Tibial nerve (tissue), 4 donors: ENCODE results near the gene FBXL16. TPM values are rescaled to one million over a fixed set of nuclear protein-coding genes. Genes with fewer than 3 reads are reported as not detected.

Experiments
- DNase-seq, 2 donors: peaks; one replicate each; pipeline ENCODE4 v3.0.0-alpha.2; 2019; ENCODE audit warnings: low spot score in 2 of 2
- H3K27ac ChIP-seq, 4 donors: fragments of 200-600 bp; sonication (generic) in 3 of 4; one replicate each; pipeline ENCODE4 v1.5.1; 2017 to 2019; ENCODE audit warnings: mild to moderate bottlenecking in 1 of 4
- H3K27me3 ChIP-seq, 2 donors: fragments of 200-600 bp; sonication (generic) in 1 of 2; one replicate each; pipeline versions ENCODE4 v1.5.1 to v1.6.0; 2017 to 2019
- H3K36me3 ChIP-seq, 3 donors: fragments of 200-600 bp; sonication (generic); one replicate each; pipeline ENCODE4 v1.5.1; 2018 to 2019
- H3K4me1 ChIP-seq, 4 donors: fragments of 200-600 bp; sonication (generic) in 3 of 4; one replicate each; pipeline ENCODE4 v1.5.1; 2017 to 2019
- H3K4me3 ChIP-seq, 4 donors: fragments of 200-600 bp; sonication (generic) in 3 of 4; one replicate each; pipeline ENCODE4 v1.5.1; 2017 to 2019; ENCODE audit warnings: mild to moderate bottlenecking in 1 of 4, moderate library complexity in 1 of 4
- H3K9me3 ChIP-seq, 4 donors: fragments of 200-600 bp; sonication (generic) in 3 of 4; one replicate each; pipeline ENCODE4 v1.5.1; 2017 to 2019
- EP300 ChIP-seq, 2 donors: sonication (generic); formaldehyde crosslinking; IDR thresholded peaks; one replicate each; pipeline ENCODE4 v1.6.1; 2017; ENCODE audit warnings: antibody characterized with exemption in 2 of 2, mild to moderate bottlenecking in 1 of 2
- POLR2A ChIP-seq, 2 donors: fragments of 450-650 bp; IDR thresholded peaks; one replicate each; pipeline ENCODE4 v1.6.1; 2017; ENCODE audit warnings: antibody characterized with exemption in 2 of 2, mild to moderate bottlenecking in 2 of 2, moderate library complexity in 2 of 2
- WGBS, 2 donors: methylation state at CpG; one replicate each; pipeline ENCODE4 v1.1.5; 2018; 5-methylcytosine and 5-hydroxymethylcytosine counted together
- total RNA-seq, 4 donors: library from RNA; depleted of rRNA; stranded (reverse); fragments of >200 nt; gene quantifications; one replicate each; pipeline ENCODE4 v1.1.0, GENCODE V29; 2016
- TF ChIP-seq, protein P1 (sequence below), 5 experiments: fragments of 200-600 bp in 3 of 5; fragments of 450-650 bp in 2 of 5; sonication (generic) in 3 of 5; IDR thresholded peaks; one replicate each; pipeline ENCODE4 v1.5.1; 2016 to 2019; ENCODE audit warnings: antibody characterized with exemption in 5 of 5, mild to moderate bottlenecking in 3 of 5, moderate library complexity in 2 of 5

FBXL16 gene
- total RNA-seq, 4 donors from 2014 or later, result 1.5 to 5.7 (median 3.5) TPM

DNA sequence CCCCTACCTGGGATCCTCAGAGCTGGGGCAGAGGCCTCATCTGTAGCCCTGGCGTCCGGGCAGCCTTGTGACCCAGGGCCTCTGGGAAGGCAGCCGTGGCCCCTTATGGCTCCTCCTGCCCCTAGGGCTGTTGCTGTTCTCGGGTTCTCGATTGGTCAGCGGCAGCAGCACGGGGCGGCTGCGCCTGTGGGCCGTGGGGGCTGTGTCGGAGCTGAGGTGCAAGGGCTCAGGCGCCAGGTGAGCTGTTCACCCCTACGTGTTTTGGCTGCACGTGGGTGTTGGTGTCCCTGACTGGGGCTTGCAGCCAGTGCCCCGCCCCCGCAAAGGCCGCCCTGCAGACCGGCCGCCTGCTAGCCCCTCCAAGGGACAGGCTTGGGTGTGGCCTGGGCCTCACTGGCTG, 43.5 kb downstream of the FBXL16 start:
- H3K27me3 ChIP-seq, result no peaks in the 10 kb centered on the region
- DNase-seq, result no peak
- H3K4me1 ChIP-seq, result peaks cover 0 to 18% (median 14%) of the 10 kb centered on the region in 4 donors
- no peaks in the 10 kb centered on the region for H3K9me3 ChIP-seq
- peaks cover 0 to 26% (median 0%) of the 10 kb centered on the region in 3 donors for H3K36me3 ChIP-seq
- TF ChIP-seq EP300 (IDR thresholded peaks at IDR 0.05), result no peak
- no peak for TF ChIP-seq POLR2A (IDR thresholded peaks at IDR 0.05)
- TF ChIP-seq, protein P1, sequence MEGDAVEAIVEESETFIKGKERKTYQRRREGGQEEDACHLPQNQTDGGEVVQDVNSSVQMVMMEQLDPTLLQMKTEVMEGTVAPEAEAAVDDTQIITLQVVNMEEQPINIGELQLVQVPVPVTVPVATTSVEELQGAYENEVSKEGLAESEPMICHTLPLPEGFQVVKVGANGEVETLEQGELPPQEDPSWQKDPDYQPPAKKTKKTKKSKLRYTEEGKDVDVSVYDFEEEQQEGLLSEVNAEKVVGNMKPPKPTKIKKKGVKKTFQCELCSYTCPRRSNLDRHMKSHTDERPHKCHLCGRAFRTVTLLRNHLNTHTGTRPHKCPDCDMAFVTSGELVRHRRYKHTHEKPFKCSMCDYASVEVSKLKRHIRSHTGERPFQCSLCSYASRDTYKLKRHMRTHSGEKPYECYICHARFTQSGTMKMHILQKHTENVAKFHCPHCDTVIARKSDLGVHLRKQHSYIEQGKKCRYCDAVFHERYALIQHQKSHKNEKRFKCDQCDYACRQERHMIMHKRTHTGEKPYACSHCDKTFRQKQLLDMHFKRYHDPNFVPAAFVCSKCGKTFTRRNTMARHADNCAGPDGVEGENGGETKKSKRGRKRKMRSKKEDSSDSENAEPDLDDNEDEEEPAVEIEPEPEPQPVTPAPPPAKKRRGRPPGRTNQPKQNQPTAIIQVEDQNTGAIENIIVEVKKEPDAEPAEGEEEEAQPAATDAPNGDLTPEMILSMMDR (IDR thresholded peaks at IDR 0.05), result no peak
- H3K4me3 ChIP-seq, result no peak overlapping the region
- H3K27ac ChIP-seq, result no peak overlapping the region
- WGBS, 2 donors, result 91% methylated on average over 17 of the region's 19 CpGs; no CpG with 5 or more reads in 1 of the 2 donors

- WGBS, 2 donors, result 41 to 45% methylated on average over 32 to 33 of the region's 35 CpGs
- no peak for DNase-seq
- peak overlapping the region in 1 of 4 donors; percentile 48 for H3K4me3 ChIP-seq
- peaks cover 0 to 16% (median 14%) of the 10 kb centered on the region in 4 donors for H3K4me1 ChIP-seq
- no peaks in the 10 kb centered on the region for H3K27me3 ChIP-seq
- TF ChIP-seq, protein P1 (IDR thresholded peaks at IDR 0.05), result peak in 1 of 5 experiments; percentile 17
- no peak for TF ChIP-seq POLR2A (IDR thresholded peaks at IDR 0.05)
- peak overlapping the region in 3 of 4 donors; percentile 60 to 87 (median 86) for H3K27ac ChIP-seq
- H3K9me3 ChIP-seq, result no peaks in the 10 kb centered on the region
- H3K36me3 ChIP-seq, result peaks cover 0 to 34% (median 0%) of the 10 kb centered on the region in 3 donors
Measured at GRCh38 chr16:661184-661821, 44.3 kb downstream of the FBXL16 start.

DNA sequence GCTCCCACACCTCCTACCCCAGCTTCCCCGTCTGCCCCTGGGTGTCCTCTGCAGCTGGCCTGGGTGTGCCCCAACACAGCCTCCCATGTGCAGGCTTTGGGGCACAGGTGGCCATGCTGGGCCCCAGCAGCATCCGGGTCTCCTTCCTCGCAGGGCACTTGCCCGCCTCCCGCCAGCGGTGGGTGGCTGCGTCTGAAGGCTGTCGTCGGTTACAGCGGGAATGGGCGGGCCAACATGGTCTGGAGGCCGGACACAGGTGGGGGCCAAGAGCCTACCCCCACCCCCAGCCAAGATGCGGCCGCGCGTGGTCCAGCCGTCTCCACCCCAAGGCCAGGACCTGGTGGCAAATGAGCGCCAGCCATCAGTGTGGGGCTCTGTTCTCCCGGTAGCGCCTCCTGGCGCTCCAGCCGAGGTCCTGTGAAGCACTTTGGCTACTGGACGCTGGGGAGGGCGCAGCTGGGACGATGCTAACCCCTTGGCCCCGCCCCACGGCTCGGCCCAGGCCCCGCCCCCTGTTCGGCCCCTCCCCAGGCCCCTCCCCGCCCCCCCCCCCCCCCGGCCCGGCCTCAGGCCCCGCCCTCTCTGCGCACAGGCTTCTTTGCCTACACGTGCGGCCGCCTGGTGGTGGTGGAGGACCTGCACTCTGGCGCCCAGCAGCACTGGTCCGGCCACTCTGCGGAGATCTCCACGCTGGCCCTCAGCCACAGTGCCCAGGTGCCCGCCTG, 45.0 kb downstream of the FBXL16 start:
- TF ChIP-seq POLR2A (IDR thresholded peaks at IDR 0.05), result peak in 1 of 2 donors; percentile 52
- TF ChIP-seq, protein P1 (IDR thresholded peaks at IDR 0.05), result peak; percentile 54 to 87 (median 77)
- TF ChIP-seq EP300 (IDR thresholded peaks at IDR 0.05), result peak in 1 of 2 donors; percentile 63
- H3K36me3 ChIP-seq, result peaks cover 0 to 41% (median 0%) of the 10 kb centered on the region in 3 donors
- peak overlapping the region in 3 of 4 donors; percentile 60 to 90 (median 86) for H3K27ac ChIP-seq
- H3K27me3 ChIP-seq, result no peaks in the 10 kb centered on the region
- no peaks in the 10 kb centered on the region for H3K9me3 ChIP-seq
- DNase-seq, result peak; percentile 84 to 87
- peak overlapping the region in 1 of 4 donors; percentile 48 for H3K4me3 ChIP-seq
- H3K4me1 ChIP-seq, result peaks cover 0 to 16% (median 14%) of the 10 kb centered on the region in 4 donors
- WGBS, 2 donors, result 12 to 33% methylated on average over 5 to 16 of the region's 43 CpGs

DNA sequence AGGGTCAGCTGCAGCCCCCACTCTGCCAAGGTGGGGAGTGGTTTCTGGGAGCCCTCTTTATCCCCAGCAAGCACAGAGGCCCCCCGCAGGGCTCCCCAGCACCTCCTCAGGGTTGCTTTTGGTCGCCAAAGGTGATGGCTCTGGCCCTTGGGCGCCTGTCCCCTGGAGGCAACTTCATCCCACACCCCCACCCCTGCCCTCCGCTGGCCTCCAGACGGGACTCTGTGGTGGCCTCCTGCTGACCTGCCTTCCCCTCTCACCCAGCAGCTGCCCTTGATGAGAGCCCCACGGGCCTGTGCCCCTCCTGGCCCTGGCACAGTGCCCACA, 45.5 kb downstream of the FBXL16 start:
- Histone ChIP-seq H3K9me3 (no peaks in the 10 kb centered on the region), H3K4me3 (peak overlapping the region in 1 of 4 donors; percentile 48), H3K36me3 (peaks cover 0 to 46% (median 0%) of the 10 kb centered on the region in 3 donors), H3K27me3 (no peaks in the 10 kb centered on the region), H3K4me1 (peaks cover 0 to 16% (median 14%) of the 10 kb centered on the region in 4 donors), H3K27ac (peak overlapping the region in 3 of 4 donors; percentile 53 to 90 (median 86))
- TF ChIP-seq, protein P1 (IDR thresholded peaks at IDR 0.05), result no peak
- TF ChIP-seq EP300 (IDR thresholded peaks at IDR 0.05), result no peak
- no peak for TF ChIP-seq POLR2A (IDR thresholded peaks at IDR 0.05)
- DNase-seq, result no peak
- 58 to 60% methylated on average over 6 of the region's 6 CpGs for WGBS, 2 donors

DNA sequence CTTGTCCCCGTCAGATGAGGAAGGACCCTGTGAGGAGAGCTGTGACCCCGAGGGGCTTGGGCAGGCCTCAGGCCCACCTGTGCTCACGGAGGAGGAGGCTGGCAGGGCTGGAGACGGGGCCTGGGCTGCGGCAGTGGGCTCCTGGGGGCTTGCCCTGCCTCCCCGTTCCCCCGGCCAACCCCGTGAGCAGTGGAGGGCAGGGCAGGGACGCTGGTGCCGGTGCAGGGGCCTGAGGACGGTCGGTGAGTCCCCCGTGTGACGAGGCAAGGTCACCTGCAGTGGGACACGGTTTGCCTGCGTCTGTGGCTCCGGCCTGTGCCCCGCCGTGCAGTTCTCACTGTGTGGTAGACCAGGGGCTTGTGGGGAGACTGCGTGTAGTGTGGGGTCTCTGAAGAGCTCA, 46.0 kb downstream of the FBXL16 start:
- Histone ChIP-seq H3K27ac (peak overlapping the region in 2 of 4 donors; percentile 86 to 90), H3K4me1 (peaks cover 0 to 16% (median 14%) of the 10 kb centered on the region in 4 donors), H3K9me3 (no peaks in the 10 kb centered on the region), H3K36me3 (peaks cover 0 to 51% (median 0%) of the 10 kb centered on the region in 3 donors), H3K27me3 (no peaks in the 10 kb centered on the region), H3K4me3 (no peak overlapping the region)
- DNase-seq, result no peak
- 69 to 86% methylated on average over 16 of the region's 20 CpGs for WGBS, 2 donors
- TF ChIP-seq EP300 (IDR thresholded peaks at IDR 0.05), result no peak
- TF ChIP-seq, protein P1 (IDR thresholded peaks at IDR 0.05), result no peak
- TF ChIP-seq POLR2A (IDR thresholded peaks at IDR 0.05), result no peak
